IMR-90 (cell line): ENCODE data around the gene TMEM223. TPM values are rescaled to one million over a fixed set of nuclear protein-coding genes. Genes with fewer than 3 reads are reported as not detected.

ENCODE experiments used
- ATAC-seq: fragments of 200-7000 bp; cut with Tn5 transposase; 2 replicates; pipeline ENCODE4 v1.9.1; 2020; ENCODE audit warnings: low read depth, mild to moderate bottlenecking, moderate library complexity
- BruUV-seq: library from RNA; stranded (reverse); fragments of 400-500 nt; replicated peaks from 2 replicates; lab custom pipeline; 2021; lab: Mats Ljungman, UMichigan
- CTCF ChIA-PET: fragments of 300-600 bp; formaldehyde crosslinking; extraction: SDS; loops from one replicate; lab custom pipeline; 2021; ENCODE audit warnings: antibody characterized with exemption; lab: Yijun Ruan, JAX
- POLR2A ChIA-PET: fragments of 300-600 bp; sonication (Branson Sonifier 250); formaldehyde crosslinking; loops from one replicate; lab custom pipeline; 2022; ENCODE audit warnings: antibody characterized with exemption; ENCODE audit not compliant: unreplicated experiment; lab: Charles Lee
- DNase-seq: peaks from one replicate; pipeline ENCODE4 v3.0.0; 2013
- H2AFZ ChIP-seq: replicated peaks from 2 replicates; pipeline ENCODE3; 2013; ENCODE audit warnings: low read length, mild to moderate bottlenecking; ENCODE audit not compliant: poor library complexity
- H2AK5ac ChIP-seq: 2 replicates; pipeline ENCODE4 v1.6.1; 2013; ENCODE audit warnings: low read depth, low read length, inconsistent platforms
- H2AK9ac ChIP-seq: replicated peaks from 2 replicates; pipeline ENCODE3; 2013; ENCODE audit warnings: mild to moderate bottlenecking, low read depth, low read length, moderate library complexity; ENCODE audit not compliant: poor library complexity
- H2BK120ac ChIP-seq: 2 replicates; pipeline ENCODE4 v1.6.1; 2013; ENCODE audit warnings: low read depth, low read length, inconsistent platforms
- H2BK15ac ChIP-seq: 3 replicates; pipeline ENCODE4 v1.6.1; 2013; ENCODE audit warnings: low read depth, low read length, inconsistent platforms
- H2BK20ac ChIP-seq: 2 replicates; pipeline ENCODE4 v1.6.1; 2013; ENCODE audit warnings: low read depth, mild to moderate bottlenecking, inconsistent platforms, low read length, moderate library complexity
- H2BK5ac ChIP-seq: 2 replicates; pipeline ENCODE4 v1.6.1; 2013; ENCODE audit warnings: mild to moderate bottlenecking, low read depth, low read length, inconsistent platforms; ENCODE audit not compliant: poor library complexity, severe bottlenecking
- H3K14ac ChIP-seq: replicated peaks from 2 replicates; pipeline ENCODE4 v1.6.1; 2013; ENCODE audit warnings: low read depth, low read length, inconsistent platforms
- H3K18ac ChIP-seq: 2 replicates; pipeline ENCODE4 v1.6.1; 2013; ENCODE audit warnings: low read depth, low read length, control low read depth
- H3K23ac ChIP-seq: 2 replicates; pipeline ENCODE4 v1.6.1; 2013; ENCODE audit warnings: low read depth, low read length, inconsistent platforms
- H3K27ac ChIP-seq: 2 replicates; pipeline ENCODE4 v1.5.1; 2013; ENCODE audit warnings: mild to moderate bottlenecking, control low read depth, low read length; ENCODE audit not compliant: insufficient read depth
- H3K27me3 ChIP-seq: 2 replicates; pipeline ENCODE4 v1.6.1; 2013; ENCODE audit warnings: low read length; ENCODE audit not compliant: control insufficient read depth, insufficient read depth
- H3K36me3 ChIP-seq: 2 replicates; pipeline ENCODE4 v1.6.1; 2013; ENCODE audit warnings: low read length, mixed read lengths; ENCODE audit not compliant: control insufficient read depth, insufficient read depth
- H3K4ac ChIP-seq: 2 replicates; pipeline ENCODE4 v1.6.1; 2013; ENCODE audit warnings: low read depth, low read length, inconsistent platforms
- H3K4me1 ChIP-seq: 2 replicates; pipeline ENCODE4 v1.6.1; 2013; ENCODE audit warnings: low read length, mixed read lengths; ENCODE audit not compliant: control insufficient read depth, insufficient read depth
- H3K4me2 ChIP-seq: 2 replicates; pipeline ENCODE4 v1.6.1; 2013; ENCODE audit warnings: low read depth, mild to moderate bottlenecking, control low read depth, low read length, moderate library complexity
- H3K4me3 ChIP-seq: 2 replicates; pipeline ENCODE4 v1.5.1; 2013; ENCODE audit warnings: low read depth, mild to moderate bottlenecking, control low read depth, low read length, moderate library complexity; ENCODE audit not compliant: insufficient read depth
- H3K56ac ChIP-seq: 2 replicates; pipeline ENCODE4 v1.6.1; 2013; ENCODE audit warnings: low read length, inconsistent platforms; ENCODE audit not compliant: insufficient read depth; ENCODE audit errors: extremely low read depth
- H3K79me1 ChIP-seq, 2 experiments: 2 replicates each; pipeline ENCODE4 v1.6.1; 2013; ENCODE audit warnings: low read length in 2 of 2, inconsistent platforms in 1 of 2, low read depth in 1 of 2
- H3K9ac ChIP-seq: 2 replicates; pipeline ENCODE4 v1.6.1; 2013; ENCODE audit warnings: low read depth, low read length, control low read depth
- H3K9me1 ChIP-seq: 2 replicates; pipeline ENCODE4 v1.6.1; 2013; ENCODE audit warnings: low read length, inconsistent platforms; ENCODE audit not compliant: insufficient read depth
- H3K9me3 ChIP-seq: 2 replicates; pipeline ENCODE4 v1.6.1; 2013; ENCODE audit warnings: low read length; ENCODE audit not compliant: control insufficient read depth, insufficient read depth
- H4K20me1 ChIP-seq: 2 replicates; pipeline ENCODE4 v1.6.1; 2013; ENCODE audit warnings: low read length, inconsistent platforms; ENCODE audit not compliant: insufficient read depth
- H4K5ac ChIP-seq: 2 replicates; pipeline ENCODE4 v1.6.1; 2013; ENCODE audit warnings: mild to moderate bottlenecking, low read depth, low read length, control low read depth
- H4K8ac ChIP-seq, 2 experiments: 2 replicates each; pipeline ENCODE4 v1.6.1; 2013; ENCODE audit warnings: low read depth in 2 of 2, low read length in 2 of 2, control low read depth in 1 of 2, inconsistent platforms in 1 of 2
- H4K91ac ChIP-seq: 2 replicates; pipeline ENCODE4 v1.6.1; 2013; ENCODE audit warnings: low read depth, low read length, inconsistent platforms; ENCODE audit not compliant: insufficient read depth
- BHLHE40 ChIP-seq: fragments of 150-350 bp; IDR thresholded peaks from 2 replicates; pipeline ENCODE4 v1.6.1; 2016; ENCODE audit warnings: mild to moderate bottlenecking, low read depth, low read length
- CTCF ChIP-seq: conservative IDR thresholded peaks from 2 replicates; pipeline ENCODE4 v1.5.1; 2012; ENCODE audit warnings: mild to moderate bottlenecking, low read depth, low read length, improper control_type of control experiment
- ELK1 ChIP-seq: fragments of 150-350 bp; IDR thresholded peaks from 2 replicates; pipeline ENCODE4 v1.6.1; 2016; ENCODE audit warnings: low read depth, mild to moderate bottlenecking, low read length, moderate library complexity, borderline replicate concordance
- FOS ChIP-seq: fragments of 150-350 bp; IDR thresholded peaks from 2 replicates; pipeline ENCODE4 v1.6.1; 2016; ENCODE audit warnings: low read depth, low read length
- MAFK ChIP-seq: IDR thresholded peaks from 2 replicates; pipeline ENCODE4 v1.6.1; 2012; ENCODE audit warnings: low read depth, low read length, improper control_type of control experiment
- MAZ ChIP-seq: IDR thresholded peaks from 2 replicates; pipeline ENCODE4 v1.6.1; 2012; ENCODE audit warnings: low read depth, mild to moderate bottlenecking, low read length, improper control_type of control experiment, moderate library complexity, borderline replicate concordance
- MXI1 ChIP-seq: IDR thresholded peaks from 2 replicates; pipeline ENCODE4 v1.6.1; 2012; ENCODE audit warnings: low read depth, mild to moderate bottlenecking, low read length, moderate library complexity, borderline replicate concordance
- POLR2A ChIP-seq: IDR thresholded peaks from 2 replicates; pipeline ENCODE4 v1.6.1; 2012; ENCODE audit warnings: mild to moderate bottlenecking, low read depth, low read length
- RAD21 ChIP-seq: IDR thresholded peaks from 2 replicates; pipeline ENCODE4 v1.6.1; 2012; ENCODE audit warnings: low read length, improper control_type of control experiment
- RCOR1 ChIP-seq: IDR thresholded peaks from 2 replicates; pipeline ENCODE4 v1.6.1; 2012; ENCODE audit warnings: mild to moderate bottlenecking, low read length, improper control_type of control experiment; ENCODE audit not compliant: insufficient replicate concordance
- WGBS, 2 experiments: methylation state at CpG; one replicate each; pipeline versions ENCODE4 v1.1.5 to v1.1.7; 2013; ENCODE audit warnings: missing lambda C conversion rate in 2 of 2; ENCODE audit not compliant: insufficient read length in 1 of 2; ENCODE audit errors: extremely low coverage in 2 of 2; 5-methylcytosine and 5-hydroxymethylcytosine counted together
- dilution Hi-C: fragments of 300-500 bp; cut with HindIII; formaldehyde crosslinking; loops from one replicate; pipeline ENCODE4 v1.14.3; 2018; ENCODE audit warnings: low sequenced_read_pairs; ENCODE audit not compliant: unreplicated experiment
- in situ Hi-C: fragments of 300-500 bp; cut with MboI; formaldehyde crosslinking; loops from 3 replicates; pipeline ENCODE4 v1.14.3; 2019; ENCODE audit warnings: low sequenced_read_pairs, inconsistent platforms, mixed read lengths
- intact Hi-C: fragments of 100-400 bp; cut with micrococcal nuclease; formaldehyde crosslinking; loops from 2 replicates; pipeline ENCODE4 v1.10.0; 2022
- polyA plus RNA-seq, 3 experiments: library from polyadenylated mRNA; depleted of rRNA; stranded (reverse); fragments of >200 nt; gene quantifications; 2 replicates each; pipeline ENCODE4 v1.2.3, GENCODE V29; 2012; ENCODE audit warnings: low replicate concordance in 1 of 3
- total RNA-seq: library from RNA; depleted of rRNA; stranded (reverse); fragments of >200 nt; gene quantifications from 2 replicates; pipeline ENCODE4 v1.2.3, GENCODE V29; 2012

The TMEM223 gene
- total and polyA plus RNA-seq, 2 of the 4 experiments (the other 2 are of a cell fraction), result 9.7 to 15.7 TPM

GRCh38 chr11:62839050-62839945, 47.5 kb upstream of the TMEM223 start, which contains the start of gene WDR74:
Gene WDR74, minus strand, starts transcription at chr11:62839590. Its CDS starts 20 bp downstream, at chr11:62839570.
- ATAC-seq, result peak; percentile 43
- peak within 1 kb of the TSS; percentile 96 for H2AFZ ChIP-seq
- ChIA-PET POLR2A (interaction anchor here (0.6 to 2.1 kb wide), 3 partner anchors 22 to 125 kb away, joined by 3 to 8 read pairs (median 6); partner anchors contain the start of gene ZBTB3), CTCF (interaction anchor here (0.6 kb wide), 1 partner anchor 345 kb away, joined by 7 read pairs; no protein-coding TSS in a partner anchor)
- peak within 1 kb of the TSS; percentile 98 for H2AK9ac ChIP-seq
- H4K8ac ChIP-seq, result peak within 1 kb of the TSS; percentile 3 to 97; a peak in 2 of 4 replicates
- H4K91ac ChIP-seq, result peak within 1 kb of the TSS; percentile 68
- no peaks in the 10 kb centered on the region; the same call in none of the 2 replicates for H4K20me1 ChIP-seq
- H3K4me2 ChIP-seq, result peak within 1 kb of the TSS; percentile 98
- peak within 1 kb of the TSS; percentile 99 for H3K14ac ChIP-seq
- H3K9ac ChIP-seq, result peak within 1 kb of the TSS; percentile 79
- peak within 1 kb of the TSS; percentile 71 for H3K4me3 ChIP-seq
- no peaks in the 10 kb centered on the region for H3K9me1 ChIP-seq
- H2BK15ac ChIP-seq, result no peak within 1 kb of the TSS
- dilution Hi-C loops (no loop called here), intact Hi-C loops (no loop called here), in situ Hi-C loops (no loop called here)
- no peaks in the 10 kb centered on the region for H3K27me3 ChIP-seq
- peak within 1 kb of the TSS; percentile 55; the same call in 1 of the 2 replicates for H2BK120ac ChIP-seq
- H3K27ac ChIP-seq, result peak within 1 kb of the TSS; percentile 83
- H3K4me1 ChIP-seq, result peaks cover 8% of the 10 kb centered on the region
- BruUV-seq, result no TSS peak
- no peak within 1 kb of the TSS for H2BK20ac ChIP-seq
- TF ChIP-seq MAZ (peak; percentile 66; the same call in 1 of the 2 replicates), MAFK (no peak), RCOR1 (no peak), ELK1 (peak; percentile 50; the same call in 1 of the 2 replicates), CTCF (no peak), MXI1 (peak; percentile 100), RAD21 (no peak; the same call in 1 of the 2 replicates), FOS (0 out of 2 replicates have a peak, but pooled peaks have one; percentile 2), BHLHE40 (no peak), POLR2A (peak; percentile 87)
- H3K4ac ChIP-seq, result peak within 1 kb of the TSS; percentile 97
- H3K36me3 ChIP-seq, result peaks cover 15% of the 10 kb centered on the region
- peaks cover 17 to 40% of the 10 kb centered on the region in 2 experiments; a peak in 3 of 4 replicates for H3K79me1 ChIP-seq
- H2AK5ac ChIP-seq, result peak within 1 kb of the TSS; percentile 83
- peak within 1 kb of the TSS; percentile 59 for H3K56ac ChIP-seq
- H4K5ac ChIP-seq, result peak within 1 kb of the TSS; percentile 81
- 0% methylated on average over 37 of the region's 62 CpGs; no CpG with 5 or more reads in 1 of the 2 experiments for WGBS, 2 experiments
- peak; percentile 92 for DNase-seq
- H3K23ac ChIP-seq, result peak within 1 kb of the TSS; percentile 99
- H3K18ac ChIP-seq, result peak within 1 kb of the TSS; percentile 74; the same call in 1 of the 2 replicates
- peak within 1 kb of the TSS; percentile 90 for H2BK5ac ChIP-seq
- H3K9me3 ChIP-seq, result no peaks in the 10 kb centered on the region
